Left kidney (tissue), 2 donors: ENCODE measurements around the gene NDUFAF2. TPM values are rescaled to one million over a fixed set of nuclear protein-coding genes. Genes with fewer than 3 reads are reported as not detected.
"Not testable (repeated sequence)": the region's sequence is repeated elsewhere in the genome, so short reads cannot be mapped to it uniquely, and the experiment has no call there.

ENCODE experiments used
- DNase-seq: peaks from one replicate; pipeline ENCODE4 v3.0.0-alpha.2; 2013
- polyA plus RNA-seq: library from polyadenylated mRNA; unstranded; fragments of 120-200 nt; gene quantifications from one replicate; pipeline ENCODE4 v1.2.1, GENCODE V29; 2013; ENCODE audit not compliant: insufficient read length

The NDUFAF2 gene
- polyA plus RNA-seq, 1 donor: 25.7 TPM

DNA sequence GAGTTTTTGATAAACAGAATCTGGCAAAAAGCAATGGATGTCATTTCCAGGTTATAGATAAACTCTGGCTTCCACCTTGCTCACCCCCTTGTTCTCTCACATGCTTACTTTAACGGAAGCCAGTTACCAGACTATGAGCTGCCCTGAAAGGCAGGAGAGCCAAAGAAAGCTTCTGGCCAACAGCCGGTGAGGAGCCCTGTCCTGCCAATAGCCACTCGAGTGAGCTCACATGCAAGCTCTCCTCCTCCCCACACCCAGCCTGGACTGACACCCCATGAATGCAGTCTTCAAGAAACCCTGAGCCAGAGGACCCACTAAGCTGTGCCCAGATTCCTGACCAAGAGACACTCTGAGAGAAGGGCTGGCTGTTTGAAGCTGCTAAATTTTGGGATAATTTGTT is 231.6 kb downstream of the NDUFAF2 start:
- no peak for DNase-seq

DNA sequence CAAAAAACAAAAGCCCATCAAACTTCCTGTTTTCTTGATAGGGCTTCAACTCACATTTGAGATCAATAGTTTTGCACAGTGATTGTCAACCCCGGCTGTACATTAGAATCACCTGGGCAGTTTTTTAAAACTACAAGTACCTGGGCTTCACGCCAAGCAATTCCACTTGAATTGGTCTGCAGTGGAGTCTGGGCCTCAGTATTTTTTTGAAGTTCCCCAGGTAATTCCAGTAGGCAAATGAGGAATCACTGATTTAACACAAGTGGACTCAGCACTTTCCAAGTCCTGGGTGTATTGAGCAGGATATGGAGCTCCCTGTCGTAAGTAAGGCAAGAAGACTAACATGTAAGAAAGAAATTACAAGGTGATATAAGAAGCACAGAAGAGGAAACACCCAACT is 232.1 kb downstream of the NDUFAF2 start:
- DNase-seq: no peak

- DNase-seq: no peak
These were observed 232.7 kb downstream of the NDUFAF2 start for GRCh38 chr5:61177716-61178115.

GRCh38 chr5:61178702-61179101 is 233.7 kb downstream of the NDUFAF2 start:
- DNase-seq: no peak

GRCh38 chr5:61180886-61181285 is 235.9 kb downstream of the NDUFAF2 start:
- no peak for DNase-seq

DNA sequence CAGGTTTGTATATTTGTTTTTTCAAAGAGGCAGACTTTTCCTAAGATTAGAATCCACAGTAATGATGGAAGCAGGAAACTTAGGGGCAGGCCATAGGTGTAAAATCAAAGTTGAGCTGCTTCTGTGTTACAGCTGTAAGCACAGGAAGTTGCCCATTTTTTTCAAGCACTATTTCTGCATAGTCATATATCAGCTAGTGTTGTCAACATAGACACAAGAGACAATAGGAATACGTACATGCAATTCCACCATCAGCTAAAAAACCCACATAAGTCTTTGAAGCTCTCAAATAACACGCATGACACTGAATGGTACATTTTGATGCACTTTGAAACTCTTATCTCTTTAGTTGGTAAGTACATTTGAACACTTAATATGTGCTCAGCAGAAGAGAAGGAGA is 237.4 kb downstream of the NDUFAF2 start:
- DNase-seq: no peak

DNA sequence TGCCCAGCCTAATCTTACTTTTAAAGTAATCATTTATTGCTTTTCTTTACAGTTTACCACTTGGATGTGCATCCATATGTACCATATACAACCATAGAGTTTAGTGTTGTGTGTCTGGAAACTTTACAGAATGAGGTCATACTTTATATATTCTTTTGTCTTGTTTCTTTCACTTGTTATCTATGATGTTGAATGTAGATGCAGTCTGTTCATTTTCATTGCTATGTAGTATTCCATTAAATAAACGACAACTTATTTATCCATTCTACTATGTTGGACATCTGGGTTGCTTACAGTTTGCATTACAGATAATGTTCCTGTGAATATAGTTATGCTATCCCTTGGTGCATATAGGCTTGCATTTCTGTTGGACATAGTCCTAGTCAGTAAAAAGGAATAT is 238.5 kb downstream of the NDUFAF2 start:
- DNase-seq: no peak

GRCh38 chr5:61184708-61185107 is 239.7 kb downstream of the NDUFAF2 start:
- no peak for DNase-seq

DNA sequence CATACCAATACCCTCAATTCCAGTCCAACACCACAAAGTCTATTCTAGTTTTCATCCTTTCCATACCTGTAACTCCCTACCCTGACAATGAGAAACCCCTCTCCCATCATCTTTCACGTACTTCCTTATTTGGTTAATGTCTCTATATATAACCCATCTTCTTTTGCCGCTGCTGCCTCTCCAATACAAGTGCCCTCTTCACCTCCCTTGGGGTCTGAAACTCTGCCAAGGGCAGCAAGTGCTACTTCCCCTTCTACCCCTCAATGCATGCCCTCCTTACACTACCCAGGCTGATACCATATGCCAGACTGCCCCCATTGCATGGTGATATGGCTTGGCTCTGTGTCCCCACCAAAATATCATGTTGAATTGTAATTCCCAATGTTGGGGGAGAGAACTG is 241.6 kb downstream of the NDUFAF2 start:
- no peak for DNase-seq

GRCh38 chr5:61187352-61187751 is 242.3 kb downstream of the NDUFAF2 start:
- not testable (repeated sequence) for DNase-seq

- DNase-seq: not testable (repeated sequence)
These were observed 242.8 kb downstream of the NDUFAF2 start for GRCh38 chr5:61187826-61188225.

GRCh38 chr5:61198606-61199005 is 253.6 kb downstream of the NDUFAF2 start:
- no peak for DNase-seq

- DNase-seq: no peak
These were observed 255.7 kb downstream of the NDUFAF2 start for GRCh38 chr5:61200582-61201155.

DNA sequence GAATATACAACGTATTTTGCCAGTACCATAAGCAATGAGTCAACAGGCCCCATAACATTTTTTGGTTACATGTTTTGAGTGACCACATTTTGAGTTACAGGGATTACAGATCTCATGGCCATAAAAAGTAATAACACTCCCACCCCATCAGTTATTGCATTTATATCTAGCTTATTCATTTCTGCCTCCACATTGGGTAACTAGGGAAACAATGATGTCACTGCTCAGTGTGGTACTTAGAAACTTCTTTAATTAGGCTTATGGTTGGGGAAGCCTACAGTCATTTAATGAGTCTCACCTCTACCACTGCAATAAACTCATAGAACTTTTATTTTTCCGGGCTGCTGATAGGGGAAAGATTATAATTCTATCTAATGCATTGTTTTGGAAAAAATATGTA is 257.2 kb downstream of the NDUFAF2 start:
- no peak for DNase-seq

Other genes with a start within 250 kb of the NDUFAF2 start
- 35.0 TPM for gene DEPDC1B, start 245.0 kb upstream of the NDUFAF2 start, polyA plus RNA-seq
- gene ELOVL7, start 100.9 kb upstream of the NDUFAF2 start, polyA plus RNA-seq: 20.3 TPM
- 29.7 TPM for gene ERCC8, start 135 bp upstream of the NDUFAF2 start, polyA plus RNA-seq
- gene SMIM15, start 217.3 kb downstream of the NDUFAF2 start, polyA plus RNA-seq: 91.2 TPM